PFSK-1 (cell line): ENCODE results near the gene GFI1.

Source experiments
- POLR2AphosphoS5 ChIP-seq: IDR thresholded peaks from 2 replicates; pipeline ENCODE4 v1.6.1; 2012; ENCODE audit warnings: low read depth, mild to moderate bottlenecking, control low read depth, low read length, moderate library complexity
- TAF1 ChIP-seq: IDR thresholded peaks from 2 replicates; pipeline ENCODE4 v1.6.1; 2012; ENCODE audit warnings: low read length, control low read depth, borderline replicate concordance; ENCODE audit not compliant: insufficient read depth

DNA sequence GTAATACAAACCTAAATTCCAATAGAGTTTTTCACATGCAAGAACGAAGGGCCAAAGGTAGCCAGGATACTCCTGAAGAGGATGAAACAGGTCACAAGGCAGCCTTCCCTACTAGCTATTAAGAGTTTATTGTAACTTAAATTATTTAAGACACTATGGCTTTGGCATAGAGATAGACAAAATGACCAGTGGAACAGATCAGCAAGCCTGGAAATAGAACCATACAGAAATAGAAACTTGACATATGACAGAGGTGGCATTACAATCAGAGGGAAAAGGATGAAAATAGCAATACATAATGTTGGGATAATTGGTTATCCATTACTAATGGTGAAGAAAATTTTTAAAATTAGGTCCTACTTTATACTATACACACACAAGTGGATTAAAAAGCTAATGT, 16.5 kb downstream of the GFI1 start:
- TF ChIP-seq POLR2AphosphoS5: no peak
- TF ChIP-seq TAF1: no peak
